GM23338 (cell line): ENCODE data around the gene PTK6. TPM values are rescaled to one million over a fixed set of nuclear protein-coding genes. Genes with fewer than 3 reads are reported as not detected.

ENCODE experiments used
- ATAC-seq: fragments of 200-7000 bp; cut with Tn5 transposase; 3 replicates; pipeline ENCODE4 v1.9.1; 2020
- DNase-seq: peaks from one replicate; pipeline ENCODE4 v3.0.0-alpha.2; 2015; ENCODE audit warnings: low spot score
- H2AFZ ChIP-seq: fragments of 200-600 bp; sonication (generic); 2 replicates; pipeline ENCODE4 v1.8.0; 2016; ENCODE audit warnings: antibody characterized with exemption, mild to moderate bottlenecking, moderate library complexity
- H3F3A ChIP-seq: fragments of 200-600 bp; sonication (generic); replicated peaks from 2 replicates; pipeline ENCODE4 v1.8.0; 2017; ENCODE audit warnings: antibody characterized with exemption, mixed run types, low read depth
- H3K27ac ChIP-seq: fragments of 200-600 bp; sonication (generic); 2 replicates; pipeline ENCODE4 v1.6.1; 2016; ENCODE audit warnings: low read depth
- H3K27me3 ChIP-seq: fragments of 200-600 bp; sonication (generic); 2 replicates; pipeline ENCODE4 v1.8.0; 2016; ENCODE audit warnings: mild to moderate bottlenecking, mixed run types, moderate library complexity; ENCODE audit not compliant: insufficient read depth
- H3K36me3 ChIP-seq: fragments of 200-600 bp; sonication (generic); 2 replicates; pipeline ENCODE4 v1.8.0; 2016; ENCODE audit warnings: mild to moderate bottlenecking; ENCODE audit not compliant: insufficient read depth
- H3K4me1 ChIP-seq: fragments of 200-600 bp; sonication (generic); 2 replicates; pipeline ENCODE4 v1.8.0; 2016; ENCODE audit warnings: mild to moderate bottlenecking, moderate library complexity; ENCODE audit not compliant: insufficient read depth
- H3K4me2 ChIP-seq: fragments of 200-600 bp; sonication (generic); 2 replicates; pipeline ENCODE4 v1.7.1; 2017; ENCODE audit warnings: mixed run types
- H3K4me3 ChIP-seq: fragments of 200-600 bp; sonication (generic); 2 replicates; pipeline ENCODE4 v1.6.1; 2016; ENCODE audit warnings: mixed run types
- H3K79me2 ChIP-seq: fragments of 200-600 bp; sonication (generic); replicated peaks from 2 replicates; pipeline ENCODE4 v1.8.0; 2017; ENCODE audit warnings: mild to moderate bottlenecking; ENCODE audit not compliant: insufficient read depth
- H3K9me2 ChIP-seq: fragments of 200-600 bp; sonication (generic); 2 replicates; pipeline ENCODE4 v1.8.0; 2017; ENCODE audit not compliant: insufficient read depth
- H4K20me1 ChIP-seq: fragments of 200-600 bp; sonication (generic); replicated peaks from 2 replicates; pipeline ENCODE4 v1.8.0; 2017; ENCODE audit warnings: mild to moderate bottlenecking; ENCODE audit not compliant: insufficient read depth
- H3K27ac Mint-ChIP-seq: 2 replicates; pipeline ENCODE4 v1.8.0; 2020; ENCODE audit warnings: inconsistent platforms, mild to moderate bottlenecking, moderate library complexity, mixed read lengths
- H3K27me3 Mint-ChIP-seq: 3 replicates; pipeline ENCODE4 v1.8.0; 2022; ENCODE audit warnings: low read depth, mild to moderate bottlenecking, moderate library complexity, mixed read lengths, inconsistent platforms; ENCODE audit not compliant: insufficient read depth, poor library complexity
- H3K36me3 Mint-ChIP-seq: 3 replicates; pipeline ENCODE4 v1.8.0; 2021; ENCODE audit warnings: low read depth, mild to moderate bottlenecking, inconsistent platforms, moderate library complexity, mixed read lengths
- H3K4me1 Mint-ChIP-seq: 3 replicates; pipeline ENCODE4 v1.8.0; 2020; ENCODE audit warnings: mild to moderate bottlenecking, inconsistent platforms, mixed read lengths
- H3K4me3 Mint-ChIP-seq: 3 replicates; pipeline ENCODE4 v1.8.0; 2021; ENCODE audit warnings: moderate library complexity, mild to moderate bottlenecking, inconsistent platforms, mixed read lengths
- H3K9me3 Mint-ChIP-seq: 3 replicates; pipeline ENCODE4 v1.8.0; 2020; ENCODE audit warnings: moderate library complexity, mild to moderate bottlenecking, inconsistent platforms, mixed read lengths
- CREB1 ChIP-seq: fragments of 250-450 bp; sonication (Bioruptor Pico); IDR thresholded peaks from 2 replicates; pipeline ENCODE4 v1.5.0; 2020; ENCODE audit warnings: low read depth, mild to moderate bottlenecking, moderate library complexity
- ETS1 ChIP-seq: IDR thresholded peaks from 2 replicates; pipeline ENCODE4 v1.6.1; 2016; ENCODE audit warnings: antibody characterized with exemption
- EZH2 ChIP-seq: fragments of 200-600 bp; sonication (generic); IDR thresholded peaks from one replicate; pipeline ENCODE4 v1.8.0; 2017; ENCODE audit warnings: antibody characterized with exemption, mild to moderate bottlenecking, low read depth; ENCODE audit not compliant: unreplicated experiment
- POLR2AphosphoS5 ChIP-seq: IDR thresholded peaks from 2 replicates; pipeline ENCODE4 v1.6.1; 2016; ENCODE audit warnings: antibody characterized with exemption, low read depth
- REST ChIP-seq: IDR thresholded peaks from one replicate; pipeline ENCODE4 v1.6.1; 2018; ENCODE audit warnings: antibody characterized with exemption; ENCODE audit not compliant: unreplicated experiment
- STAT1 ChIP-seq: IDR thresholded peaks from one replicate; pipeline ENCODE4 v1.6.1; 2016; ENCODE audit warnings: antibody characterized with exemption; ENCODE audit not compliant: unreplicated experiment
- ZNF331 ChIP-seq: fragments of 250-450 bp; sonication (Bioruptor Pico); IDR thresholded peaks from 2 replicates; pipeline ENCODE4 v1.5.0; 2020; ENCODE audit warnings: low read depth, mild to moderate bottlenecking, moderate library complexity
- polyA plus RNA-seq: library from polyadenylated mRNA; unstranded; fragments of >200 nt; fragmentation: Nextera tagmentation; extraction: Ambion mirVana; gene quantifications from 2 replicates; pipeline ENCODE4 v1.2.1, GENCODE V29; 2016
- total RNA-seq: library from RNA; depleted of rRNA; stranded (reverse); fragments of >200 nt; shearing (Covaris generic); gene quantifications from 2 replicates; pipeline ENCODE4 v1.2.3, GENCODE V29; 2014
- TF ChIP-seq, protein P1 (sequence below), 2 experiments: fragments of 200-600 bp in 1 of 2; sonication (generic) in 1 of 2; conservative IDR thresholded peaks; 2 replicates each; pipeline versions ENCODE4 v1.5.1 to v1.6.1; 2016 to 2017; ENCODE audit warnings: antibody characterized with exemption in 2 of 2, low read depth in 2 of 2, mild to moderate bottlenecking in 2 of 2, moderate library complexity in 1 of 2
- TF ChIP-seq, protein P2 (sequence below): fragments of 250-450 bp; sonication (Bioruptor Pico); IDR thresholded peaks from 2 replicates; pipeline ENCODE4 v1.5.0; 2020; ENCODE audit warnings: mild to moderate bottlenecking, moderate library complexity

Gene PTK6
- total and polyA plus RNA-seq, 2 experiments from 2014 or later: 0.28 TPM; not detected in 1

DNA sequence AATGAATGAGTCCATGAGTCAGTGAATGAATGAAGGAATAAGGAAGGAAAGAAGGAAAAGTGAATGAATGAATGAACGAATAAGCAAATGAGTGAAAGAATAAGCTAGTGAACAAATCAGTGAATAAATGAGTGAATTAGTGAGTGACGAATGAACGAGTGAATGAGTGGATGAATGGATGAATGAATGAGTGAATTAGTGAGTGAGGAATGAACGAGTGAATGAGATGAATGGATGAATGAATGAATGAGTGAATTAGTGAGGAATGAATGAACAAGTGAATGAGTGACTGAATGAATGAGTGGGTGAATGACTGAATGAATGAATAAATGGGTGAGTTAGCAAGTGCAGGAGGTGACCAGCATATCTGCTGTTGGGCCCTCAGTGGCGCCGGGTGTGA lies 6.6 kb upstream of the PTK6 start:
- Mint-ChIP-seq H3K27ac (no peak overlapping the region), H3K27me3 (peaks cover 13% of the 10 kb centered on the region), H3K9me3 (no peaks in the 10 kb centered on the region; the same call in 2 of the 3 replicates), H3K4me3 (no peak overlapping the region; the same call in 2 of the 3 replicates), H3K4me1 (peaks cover 8% of the 10 kb centered on the region; the same call in 2 of the 3 replicates), H3K36me3 (peaks cover 4% of the 10 kb centered on the region; the same call in 1 of the 3 replicates)
- no peaks in the 10 kb centered on the region for H3K9me2 ChIP-seq
- ATAC-seq (no peak), DNase-seq (no peak)
- no peak overlapping the region for H3K4me2 ChIP-seq
- H3F3A ChIP-seq: no peaks in the 10 kb centered on the region
- H3K27me3 ChIP-seq: no peaks in the 10 kb centered on the region
- H4K20me1 ChIP-seq: no peaks in the 10 kb centered on the region
- 0 out of 2 replicates have a peak, but pooled peaks cover 5% of the 10 kb centered on the region for H3K4me1 ChIP-seq
- TF ChIP-seq REST (no peak), EZH2 (no peak), ZNF331 (CRISPR knock-in tag) (no peak), ETS1 (no peak), POLR2AphosphoS5 (no peak), CREB1 (CRISPR knock-in tag) (no peak), STAT1 (no peak)
- TF ChIP-seq, protein P1, sequence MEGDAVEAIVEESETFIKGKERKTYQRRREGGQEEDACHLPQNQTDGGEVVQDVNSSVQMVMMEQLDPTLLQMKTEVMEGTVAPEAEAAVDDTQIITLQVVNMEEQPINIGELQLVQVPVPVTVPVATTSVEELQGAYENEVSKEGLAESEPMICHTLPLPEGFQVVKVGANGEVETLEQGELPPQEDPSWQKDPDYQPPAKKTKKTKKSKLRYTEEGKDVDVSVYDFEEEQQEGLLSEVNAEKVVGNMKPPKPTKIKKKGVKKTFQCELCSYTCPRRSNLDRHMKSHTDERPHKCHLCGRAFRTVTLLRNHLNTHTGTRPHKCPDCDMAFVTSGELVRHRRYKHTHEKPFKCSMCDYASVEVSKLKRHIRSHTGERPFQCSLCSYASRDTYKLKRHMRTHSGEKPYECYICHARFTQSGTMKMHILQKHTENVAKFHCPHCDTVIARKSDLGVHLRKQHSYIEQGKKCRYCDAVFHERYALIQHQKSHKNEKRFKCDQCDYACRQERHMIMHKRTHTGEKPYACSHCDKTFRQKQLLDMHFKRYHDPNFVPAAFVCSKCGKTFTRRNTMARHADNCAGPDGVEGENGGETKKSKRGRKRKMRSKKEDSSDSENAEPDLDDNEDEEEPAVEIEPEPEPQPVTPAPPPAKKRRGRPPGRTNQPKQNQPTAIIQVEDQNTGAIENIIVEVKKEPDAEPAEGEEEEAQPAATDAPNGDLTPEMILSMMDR (conservative IDR thresholded peaks at IDR 0.05; ENCODE audit: low read depth in 2 of 2): no peak
- TF ChIP-seq, protein P2, sequence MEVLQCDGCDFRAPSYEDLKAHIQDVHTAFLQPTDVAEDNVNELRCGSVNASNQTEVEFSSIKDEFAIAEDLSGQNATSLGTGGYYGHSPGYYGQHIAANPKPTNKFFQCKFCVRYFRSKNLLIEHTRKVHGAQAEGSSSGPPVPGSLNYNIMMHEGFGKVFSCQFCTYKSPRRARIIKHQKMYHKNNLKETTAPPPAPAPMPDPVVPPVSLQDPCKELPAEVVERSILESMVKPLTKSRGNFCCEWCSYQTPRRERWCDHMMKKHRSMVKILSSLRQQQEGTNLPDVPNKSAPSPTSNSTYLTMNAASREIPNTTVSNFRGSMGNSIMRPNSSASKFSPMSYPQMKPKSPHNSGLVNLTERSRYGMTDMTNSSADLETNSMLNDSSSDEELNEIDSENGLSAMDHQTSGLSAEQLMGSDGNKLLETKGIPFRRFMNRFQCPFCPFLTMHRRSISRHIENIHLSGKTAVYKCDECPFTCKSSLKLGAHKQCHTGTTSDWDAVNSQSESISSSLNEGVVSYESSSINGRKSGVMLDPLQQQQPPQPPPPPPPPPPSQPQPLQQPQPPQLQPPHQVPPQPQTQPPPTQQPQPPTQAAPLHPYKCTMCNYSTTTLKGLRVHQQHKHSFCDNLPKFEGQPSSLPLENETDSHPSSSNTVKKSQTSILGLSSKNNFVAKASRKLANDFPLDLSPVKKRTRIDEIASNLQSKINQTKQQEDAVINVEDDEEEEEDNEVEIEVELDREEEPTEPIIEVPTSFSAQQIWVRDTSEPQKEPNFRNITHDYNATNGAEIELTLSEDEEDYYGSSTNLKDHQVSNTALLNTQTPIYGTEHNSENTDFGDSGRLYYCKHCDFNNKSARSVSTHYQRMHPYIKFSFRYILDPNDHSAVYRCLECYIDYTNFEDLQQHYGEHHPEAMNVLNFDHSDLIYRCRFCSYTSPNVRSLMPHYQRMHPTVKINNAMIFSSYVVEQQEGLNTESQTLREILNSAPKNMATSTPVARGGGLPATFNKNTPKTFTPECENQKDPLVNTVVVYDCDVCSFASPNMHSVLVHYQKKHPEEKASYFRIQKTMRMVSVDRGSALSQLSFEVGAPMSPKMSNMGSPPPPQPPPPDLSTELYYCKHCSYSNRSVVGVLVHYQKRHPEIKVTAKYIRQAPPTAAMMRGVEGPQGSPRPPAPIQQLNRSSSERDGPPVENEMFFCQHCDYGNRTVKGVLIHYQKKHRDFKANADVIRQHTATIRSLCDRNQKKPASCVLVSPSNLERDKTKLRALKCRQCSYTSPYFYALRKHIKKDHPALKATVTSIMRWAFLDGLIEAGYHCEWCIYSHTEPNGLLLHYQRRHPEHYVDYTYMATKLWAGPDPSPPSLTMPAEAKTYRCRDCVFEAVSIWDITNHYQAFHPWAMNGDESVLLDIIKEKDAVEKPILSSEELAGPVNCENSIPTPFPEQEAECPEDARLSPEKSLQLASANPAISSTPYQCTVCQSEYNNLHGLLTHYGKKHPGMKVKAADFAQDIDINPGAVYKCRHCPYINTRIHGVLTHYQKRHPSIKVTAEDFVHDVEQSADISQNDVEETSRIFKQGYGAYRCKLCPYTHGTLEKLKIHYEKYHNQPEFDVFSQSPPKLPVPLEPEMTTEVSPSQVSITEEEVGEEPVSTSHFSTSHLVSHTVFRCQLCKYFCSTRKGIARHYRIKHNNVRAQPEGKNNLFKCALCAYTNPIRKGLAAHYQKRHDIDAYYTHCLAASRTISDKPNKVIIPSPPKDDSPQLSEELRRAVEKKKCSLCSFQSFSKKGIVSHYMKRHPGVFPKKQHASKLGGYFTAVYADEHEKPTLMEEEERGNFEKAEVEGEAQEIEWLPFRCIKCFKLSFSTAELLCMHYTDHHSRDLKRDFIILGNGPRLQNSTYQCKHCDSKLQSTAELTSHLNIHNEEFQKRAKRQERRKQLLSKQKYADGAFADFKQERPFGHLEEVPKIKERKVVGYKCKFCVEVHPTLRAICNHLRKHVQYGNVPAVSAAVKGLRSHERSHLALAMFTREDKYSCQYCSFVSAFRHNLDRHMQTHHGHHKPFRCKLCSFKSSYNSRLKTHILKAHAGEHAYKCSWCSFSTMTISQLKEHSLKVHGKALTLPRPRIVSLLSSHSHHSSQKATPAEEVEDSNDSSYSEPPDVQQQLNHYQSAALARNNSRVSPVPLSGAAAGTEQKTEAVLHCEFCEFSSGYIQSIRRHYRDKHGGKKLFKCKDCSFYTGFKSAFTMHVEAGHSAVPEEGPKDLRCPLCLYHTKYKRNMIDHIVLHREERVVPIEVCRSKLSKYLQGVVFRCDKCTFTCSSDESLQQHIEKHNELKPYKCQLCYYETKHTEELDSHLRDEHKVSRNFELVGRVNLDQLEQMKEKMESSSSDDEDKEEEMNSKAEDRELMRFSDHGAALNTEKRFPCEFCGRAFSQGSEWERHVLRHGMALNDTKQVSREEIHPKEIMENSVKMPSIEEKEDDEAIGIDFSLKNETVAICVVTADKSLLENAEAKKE: no peak
- no peak overlapping the region for H3K4me3 ChIP-seq
- H2AFZ ChIP-seq: no peak overlapping the region
- H3K79me2 ChIP-seq: no peaks in the 10 kb centered on the region
- no peak overlapping the region for H3K27ac ChIP-seq
- no peaks in the 10 kb centered on the region for H3K36me3 ChIP-seq
